Natural killer cell treated with Interleukin-12 subunit alpha and Interleukin-12 subunit beta and Interleukin-15 and Interleukin-18, amount 100 ng/mL, for 72 hours (primary cell): ENCODE results near the gene NCBP3. TPM values are rescaled to one million over a fixed set of nuclear protein-coding genes. Genes with fewer than 3 reads are reported as not detected.
A peak's percentile ranks its signal among the peaks of the same experiment; 100 is the strongest.

Source experiments
- ATAC-seq, 2 donors: fragments of 150-1000 bp; cut with Tn5 transposase in 1 of 2; sonication (Bioruptor Pico), chemical (Tn5 transposase) in 1 of 2; 2 replicates each; pipeline ENCODE4 v1.10.0; 2021
- DNase-seq: peaks from one replicate; pipeline ENCODE4 v3.0.0; 2022; ENCODE audit warnings: low spot score
- H3K27ac Mint-ChIP-seq, 2 donors: 1 replicate in 1 of 2; 2 replicates in 1 of 2; pipeline ENCODE4 v1.8.0; 2022; ENCODE audit warnings: mixed read lengths in 2 of 2, mild to moderate bottlenecking in 1 of 2, moderate library complexity in 1 of 2
- H3K27me3 Mint-ChIP-seq, 2 donors: 1 replicate in 1 of 2; 2 replicates in 1 of 2; pipeline ENCODE4 v1.8.0; 2022; ENCODE audit warnings: mixed read lengths in 2 of 2
- H3K36me3 Mint-ChIP-seq: one replicate; pipeline ENCODE4 v1.8.0; 2022; ENCODE audit warnings: mixed read lengths
- H3K4me1 Mint-ChIP-seq, 2 donors: 1 replicate in 1 of 2; 2 replicates in 1 of 2; pipeline ENCODE4 v1.8.0; 2022; ENCODE audit warnings: low read depth in 2 of 2, mixed read lengths in 2 of 2, mild to moderate bottlenecking in 1 of 2
- H3K4me3 Mint-ChIP-seq: one replicate; pipeline ENCODE4 v1.8.0; 2022; ENCODE audit warnings: mixed read lengths
- H3K9me3 Mint-ChIP-seq: 2 replicates; pipeline ENCODE4 v1.8.0; 2022; ENCODE audit warnings: mixed read lengths
- total RNA-seq, 2 donors: library from RNA; stranded (reverse); gene quantifications; one replicate each; pipeline ENCODE4 v1.2.3, GENCODE V29; 2022

Gene NCBP3
- total RNA-seq, 2 donors from 2014 or later, result 52.4 to 71.9 TPM

GRCh38 chr17:3754458-3755334 is 91.3 kb downstream of the NCBP3 start:
- peaks cover 19 to 26% of the 10 kb centered on the region in 2 donors for H3K4me1 Mint-ChIP-seq

GRCh38 chr17:3754066-3754457 is 92.0 kb downstream of the NCBP3 start:
- no peaks in the 10 kb centered on the region for H3K36me3 Mint-ChIP-seq
- no peak overlapping the region for H3K27ac Mint-ChIP-seq
- DNase-seq (no peak), ATAC-seq (no peak)
- no peak overlapping the region for H3K4me3 Mint-ChIP-seq
- peaks cover 17 to 24% of the 10 kb centered on the region in 2 donors for H3K4me1 Mint-ChIP-seq
- no peaks in the 10 kb centered on the region for H3K27me3 Mint-ChIP-seq
- H3K9me3 Mint-ChIP-seq, result no peaks in the 10 kb centered on the region

More at GRCh38 chr17:3754458-3755334, 91.3 kb downstream of the NCBP3 start:
- no peak overlapping the region for H3K27ac Mint-ChIP-seq
- no peak overlapping the region for H3K4me3 Mint-ChIP-seq
- peaks cover 3% of the 10 kb centered on the region for H3K36me3 Mint-ChIP-seq
- DNase-seq (peak; percentile 85), ATAC-seq (peak; percentile 89 to 96)
- H3K9me3 Mint-ChIP-seq, result peaks cover 2% of the 10 kb centered on the region
- no peaks in the 10 kb centered on the region for H3K27me3 Mint-ChIP-seq

- Mint-ChIP-seq H3K27ac (no peak overlapping the region), H3K9me3 (no peaks in the 10 kb centered on the region), H3K4me1 (peaks cover 17 to 27% of the 10 kb centered on the region in 2 donors), H3K36me3 (no peaks in the 10 kb centered on the region), H3K4me3 (no peak overlapping the region), H3K27me3 (peaks cover 0 to 3% of the 10 kb centered on the region in 2 donors)
- DNase-seq (no peak), ATAC-seq (no peak)
These were observed 92.4 kb downstream of the NCBP3 start for GRCh38 chr17:3753624-3754023.

Other genes starting within 250 kb of the NCBP3 start
- gene TRPV1, start 236.8 kb downstream of the NCBP3 start, total RNA-seq, result 100 to 1,000 TPM in 1 of 2 donors, 10 to 100 TPM in 1; 94.3 to 123 TPM
- 100 to 1,000 TPM in 1 of 2 donors, 10 to 100 TPM in 1; 67.2 to 121 TPM for gene SHPK, start 210.0 kb downstream of the NCBP3 start, total RNA-seq
- 10 to 100 TPM; 11.1 to 24.5 TPM for gene CTNS, start 209.5 kb downstream of the NCBP3 start, total RNA-seq
- gene TAX1BP3, start 177.7 kb downstream of the NCBP3 start, total RNA-seq, result 100 to 1,000 TPM; 135 to 204 TPM
- gene EMC6, start 177.4 kb downstream of the NCBP3 start, total RNA-seq, result 10 to 100 TPM; 43.7 to 56.2 TPM
- 1,000 to 10,000 TPM; 2,596 to 3,366 TPM for gene P2RX5, start 150.1 kb downstream of the NCBP3 start, total RNA-seq
- 10 to 100 TPM; 44.2 to 64.6 TPM for gene HASPIN, start 122.3 kb downstream of the NCBP3 start, total RNA-seq
- 10 to 100 TPM; 73.9 to 97.8 TPM for gene ITGAE, start 45.1 kb downstream of the NCBP3 start, total RNA-seq
- 1 to 10 TPM; 1.5 to 3.3 TPM for gene CAMKK1, start 46.8 kb upstream of the NCBP3 start, total RNA-seq
- 1 to 10 TPM; 3.9 TPM for gene P2RX1, start 70.2 kb upstream of the NCBP3 start, total RNA-seq
- 100 to 1,000 TPM; 125 to 234 TPM for gene ATP2A3, start 118.2 kb upstream of the NCBP3 start, total RNA-seq